SU-DHL-6 (cell line): ENCODE data around the gene HOXC6.

Experiments used
- H2AFZ ChIP-seq: fragments of 200-600 bp; sonication (generic); 2 replicates; pipeline ENCODE4 v1.6.1; 2014; ENCODE audit warnings: low read depth, mild to moderate bottlenecking, moderate library complexity, mixed read lengths, antibody characterized with exemption, low read length; ENCODE audit not compliant: severe bottlenecking
- H3F3A ChIP-seq: fragments of 200-600 bp; shearing (Covaris generic); 2 replicates; pipeline ENCODE4 v1.6.0; 2016; ENCODE audit warnings: antibody characterized with exemption, mild to moderate bottlenecking; ENCODE audit not compliant: insufficient read depth
- H3K27ac ChIP-seq: fragments of 200-600 bp; sonication (generic); 2 replicates; pipeline ENCODE4 v1.5.1; 2016; ENCODE audit warnings: low read depth, mild to moderate bottlenecking, low read length, moderate library complexity, mixed read lengths
- H3K27me3 ChIP-seq: fragments of 200-600 bp; sonication (generic), shearing (Covaris generic); 2 replicates; pipeline ENCODE4 v1.6.0; 2014; ENCODE audit warnings: mild to moderate bottlenecking, low read length
- H3K36me3 ChIP-seq: fragments of 200-600 bp; sonication (generic); 2 replicates; pipeline ENCODE4 v1.6.1; 2014; ENCODE audit warnings: mild to moderate bottlenecking, low read length, mixed read lengths
- H3K4me2 ChIP-seq: fragments of 300-600, 200-600 bp; shearing (Covaris generic), sonication (generic); 2 replicates; pipeline ENCODE4 v1.6.0; 2014; ENCODE audit warnings: low read length, low read depth, mild to moderate bottlenecking; ENCODE audit not compliant: poor library complexity, severe bottlenecking
- H3K4me3 ChIP-seq: fragments of 200-600 bp; sonication (generic); 2 replicates; pipeline ENCODE4 v1.5.1; 2014; ENCODE audit warnings: antibody characterized with exemption, low read length, mild to moderate bottlenecking, mixed read lengths; ENCODE audit not compliant: insufficient read depth, poor library complexity, severe bottlenecking
- H3K79me2 ChIP-seq: fragments of 200-600 bp; sonication (generic); 2 replicates; pipeline ENCODE4 v1.6.1; 2014; ENCODE audit warnings: mild to moderate bottlenecking, low read length, moderate library complexity; ENCODE audit not compliant: insufficient read depth
- H3K9ac ChIP-seq: fragments of 200-600 bp; sonication (generic); 2 replicates; pipeline ENCODE4 v1.7.0; 2014; ENCODE audit warnings: mild to moderate bottlenecking, low read length
- H3K9me2 ChIP-seq: fragments of 200-600 bp; sonication (generic); replicated peaks from 2 replicates; pipeline ENCODE4 v1.6.1; 2014; ENCODE audit warnings: low read length; ENCODE audit not compliant: insufficient read depth
- H3K9me3 ChIP-seq: fragments of 200-600 bp; sonication (generic); 2 replicates; pipeline ENCODE4 v1.6.1; 2014; ENCODE audit warnings: low read length, mixed read lengths; ENCODE audit not compliant: insufficient read depth
- H4K20me1 ChIP-seq: fragments of 200-600 bp; sonication (generic); 2 replicates; pipeline ENCODE4 v1.6.1; 2014; ENCODE audit warnings: low read depth, mild to moderate bottlenecking, antibody characterized with exemption, low read length, moderate library complexity, mixed read lengths
- CTCF ChIP-seq: fragments of 200-600 bp; sonication (generic); IDR thresholded peaks from one replicate; pipeline ENCODE4 v1.5.1; 2017; ENCODE audit warnings: antibody characterized with exemption, mild to moderate bottlenecking, low read length, moderate library complexity; ENCODE audit not compliant: insufficient read depth, poor library complexity, severe bottlenecking
- EZH2phosphoT487 ChIP-seq: fragments of 200-600 bp; sonication (generic), shearing (Covaris generic); conservative IDR thresholded peaks from 2 replicates; pipeline ENCODE4 v1.6.1; 2018; ENCODE audit warnings: mild to moderate bottlenecking, antibody characterized with exemption, low read length, moderate library complexity, mixed read lengths

HOXC6 gene

GRCh38 chr12:54001283-54002187 is 26.7 kb upstream of the HOXC6 start:
- Histone ChIP-seq H2AFZ (no peak overlapping the region), H3F3A (no peaks in the 10 kb centered on the region), H3K36me3 (no peaks in the 10 kb centered on the region), H3K4me3 (no peak overlapping the region), H3K9me3 (no peaks in the 10 kb centered on the region), H3K27ac (no peak overlapping the region), H3K79me2 (no peaks in the 10 kb centered on the region), H4K20me1 (no peaks in the 10 kb centered on the region), H3K9ac (no peak overlapping the region), H3K4me2 (no peak overlapping the region), H3K27me3 (no peaks in the 10 kb centered on the region), H3K9me2 (no peaks in the 10 kb centered on the region)
- TF ChIP-seq EZH2phosphoT487 (no peak), CTCF (no peak)

GRCh38 chr12:54002278-54002914 is 25.8 kb upstream of the HOXC6 start:
- TF ChIP-seq EZH2phosphoT487 (no peak), CTCF (no peak)
- H2AFZ ChIP-seq, result no peak overlapping the region
- no peaks in the 10 kb centered on the region for H4K20me1 ChIP-seq
- H3K27ac ChIP-seq, result no peak overlapping the region
- H3K4me3 ChIP-seq, result no peak overlapping the region
- no peaks in the 10 kb centered on the region for H3K27me3 ChIP-seq
- no peak overlapping the region for H3K9ac ChIP-seq
- no peaks in the 10 kb centered on the region for H3K9me2 ChIP-seq
- H3K4me2 ChIP-seq, result no peak overlapping the region
- no peaks in the 10 kb centered on the region for H3K36me3 ChIP-seq
- H3K79me2 ChIP-seq, result no peaks in the 10 kb centered on the region
- H3K9me3 ChIP-seq, result no peaks in the 10 kb centered on the region
- H3F3A ChIP-seq, result no peaks in the 10 kb centered on the region

- H3K9me3 ChIP-seq, result no peaks in the 10 kb centered on the region
- no peak overlapping the region for H3K4me2 ChIP-seq
- no peaks in the 10 kb centered on the region for H3K27me3 ChIP-seq
- H3F3A ChIP-seq, result no peaks in the 10 kb centered on the region
- H4K20me1 ChIP-seq, result no peaks in the 10 kb centered on the region
- H3K27ac ChIP-seq, result no peak overlapping the region
- no peaks in the 10 kb centered on the region for H3K9me2 ChIP-seq
- H3K4me3 ChIP-seq, result no peak overlapping the region
- H2AFZ ChIP-seq, result no peak overlapping the region
- TF ChIP-seq CTCF (no peak), EZH2phosphoT487 (no peak)
- no peak overlapping the region for H3K9ac ChIP-seq
- H3K79me2 ChIP-seq, result no peaks in the 10 kb centered on the region
- H3K36me3 ChIP-seq, result no peaks in the 10 kb centered on the region
These were observed 25.3 kb upstream of the HOXC6 start for GRCh38 chr12:54002915-54003389.
